RWPE1 (cell line): ENCODE data around the gene TM6SF1.
"Not testable (repeated sequence)": the region's sequence is repeated elsewhere in the genome, so short reads cannot be mapped to it uniquely, and the experiment has no call there.

Experiments used
- CTCF ChIA-PET: fragments of 350-600 bp; sonication (Branson Sonifier 250); formaldehyde crosslinking; extraction: SDS; loops from one replicate; lab custom pipeline; 2021; lab: Yijun Ruan, JAX
- POLR2A ChIA-PET: fragments of 400-600 bp; formaldehyde crosslinking; extraction: SDS; loops from one replicate; lab custom pipeline; 2020; ENCODE audit warnings: antibody characterized with exemption; ENCODE audit not compliant: low non-redundant PET; lab: Yijun Ruan, JAX
- DNase-seq: peaks from one replicate; pipeline ENCODE4 v3.0.0; 2012; ENCODE audit warnings: low spot score
- H3K27ac ChIP-seq: fragments of 450-650 bp; 2 replicates; pipeline ENCODE4 v1.5.1; 2017
- TF ChIP-seq, protein P1 (sequence below): fragments of 450-650 bp; conservative IDR thresholded peaks from 2 replicates; pipeline ENCODE4 v1.5.1; 2017; ENCODE audit warnings: low read depth, mild to moderate bottlenecking

The TM6SF1 gene

DNA sequence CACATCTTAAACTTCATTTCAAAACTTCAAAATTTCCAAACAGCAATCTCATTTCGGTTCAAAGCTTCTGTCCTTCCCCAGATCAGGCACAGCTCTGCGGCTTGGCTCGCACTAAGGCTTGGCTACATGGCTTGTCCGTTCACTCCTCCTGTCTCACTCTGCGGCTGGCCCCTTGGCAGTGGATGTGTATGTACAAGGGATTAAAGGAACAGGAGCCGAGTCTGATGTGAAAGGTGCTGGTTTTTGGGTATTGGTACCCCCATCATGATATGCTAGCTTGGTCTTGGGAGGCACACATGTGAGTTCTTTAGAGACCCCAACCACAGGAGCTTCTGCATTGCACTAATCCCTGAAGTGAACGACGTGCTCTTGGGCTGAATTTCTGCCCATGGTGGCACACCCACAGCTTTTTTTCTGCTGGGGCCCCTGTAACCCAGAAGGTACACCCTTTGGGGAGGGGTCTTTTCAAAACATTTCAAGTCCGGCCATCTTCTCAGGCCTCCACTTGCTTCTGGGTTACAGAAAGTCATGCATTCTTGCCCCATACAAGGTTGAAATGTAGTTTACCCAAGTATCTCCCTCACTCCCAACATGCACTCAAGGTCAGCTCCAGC lies 12.6 kb downstream of the TM6SF1 start:
- TF ChIP-seq, protein P1, sequence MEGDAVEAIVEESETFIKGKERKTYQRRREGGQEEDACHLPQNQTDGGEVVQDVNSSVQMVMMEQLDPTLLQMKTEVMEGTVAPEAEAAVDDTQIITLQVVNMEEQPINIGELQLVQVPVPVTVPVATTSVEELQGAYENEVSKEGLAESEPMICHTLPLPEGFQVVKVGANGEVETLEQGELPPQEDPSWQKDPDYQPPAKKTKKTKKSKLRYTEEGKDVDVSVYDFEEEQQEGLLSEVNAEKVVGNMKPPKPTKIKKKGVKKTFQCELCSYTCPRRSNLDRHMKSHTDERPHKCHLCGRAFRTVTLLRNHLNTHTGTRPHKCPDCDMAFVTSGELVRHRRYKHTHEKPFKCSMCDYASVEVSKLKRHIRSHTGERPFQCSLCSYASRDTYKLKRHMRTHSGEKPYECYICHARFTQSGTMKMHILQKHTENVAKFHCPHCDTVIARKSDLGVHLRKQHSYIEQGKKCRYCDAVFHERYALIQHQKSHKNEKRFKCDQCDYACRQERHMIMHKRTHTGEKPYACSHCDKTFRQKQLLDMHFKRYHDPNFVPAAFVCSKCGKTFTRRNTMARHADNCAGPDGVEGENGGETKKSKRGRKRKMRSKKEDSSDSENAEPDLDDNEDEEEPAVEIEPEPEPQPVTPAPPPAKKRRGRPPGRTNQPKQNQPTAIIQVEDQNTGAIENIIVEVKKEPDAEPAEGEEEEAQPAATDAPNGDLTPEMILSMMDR, result no peak
- CTCF ChIA-PET, result no interaction called here
- POLR2A ChIA-PET, result no interaction called here
- H3K27ac ChIP-seq, result no peak overlapping the region
- no peak for DNase-seq

DNA sequence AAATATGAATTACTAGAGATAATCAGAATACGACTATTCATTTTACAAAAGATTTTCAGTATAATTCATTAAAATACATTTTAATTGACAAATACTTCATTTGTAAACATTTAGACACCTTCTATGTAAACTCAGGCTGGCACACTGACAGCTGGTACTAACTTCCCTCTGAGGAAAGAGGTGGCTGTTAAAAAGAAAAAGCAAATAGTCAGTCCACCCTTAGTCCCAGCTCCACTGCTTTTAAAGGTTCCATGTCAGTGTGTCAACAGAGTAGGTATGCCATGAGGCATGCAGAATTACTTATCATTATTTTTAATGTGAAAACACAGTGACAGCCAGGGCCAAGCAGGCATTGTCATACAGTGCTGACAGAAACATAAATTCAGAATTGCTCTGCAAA lies 16.1 kb downstream of the TM6SF1 start:
- ChIA-PET POLR2A (no interaction called here), CTCF (interaction anchor here (0.6 to 0.7 kb wide), 2 partner anchors 10 to 421 kb away, joined by 3 to 4 read pairs; no protein-coding TSS in a partner anchor)
- TF ChIP-seq, protein P1, result no peak
- H3K27ac ChIP-seq, result no peak overlapping the region
- no peak for DNase-seq

DNA sequence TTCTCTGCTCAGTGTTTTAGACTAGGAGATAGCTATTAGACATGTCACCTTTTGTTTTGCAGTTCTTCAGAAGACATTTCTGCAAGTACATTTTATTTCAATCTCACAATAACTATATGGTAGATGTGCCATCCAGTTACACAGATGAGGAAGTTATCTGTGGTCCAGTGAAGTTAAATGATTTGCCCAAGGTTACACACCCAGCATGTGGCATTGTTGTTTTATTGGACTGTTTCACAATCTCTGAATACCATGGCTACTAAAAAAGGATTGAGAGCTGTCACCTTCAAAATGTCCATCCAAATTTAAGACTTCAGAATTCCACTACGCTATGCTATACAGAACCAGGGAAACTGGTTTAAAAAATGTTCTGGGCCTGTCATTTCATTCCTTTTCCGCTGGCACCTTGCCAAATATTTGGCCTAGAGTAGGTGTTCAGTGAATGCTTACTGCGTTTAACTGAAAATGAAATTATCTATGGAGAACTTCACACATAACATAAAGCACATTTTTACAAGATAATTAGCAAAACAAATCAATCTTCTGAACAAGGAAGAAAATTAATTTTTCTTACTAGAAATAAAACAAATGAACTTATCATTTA lies 20.2 kb downstream of the TM6SF1 start:
- DNase-seq, result no peak
- ChIA-PET POLR2A (no interaction called here), CTCF (no interaction called here)
- no peak overlapping the region for H3K27ac ChIP-seq
- TF ChIP-seq, protein P1, result no peak

DNA sequence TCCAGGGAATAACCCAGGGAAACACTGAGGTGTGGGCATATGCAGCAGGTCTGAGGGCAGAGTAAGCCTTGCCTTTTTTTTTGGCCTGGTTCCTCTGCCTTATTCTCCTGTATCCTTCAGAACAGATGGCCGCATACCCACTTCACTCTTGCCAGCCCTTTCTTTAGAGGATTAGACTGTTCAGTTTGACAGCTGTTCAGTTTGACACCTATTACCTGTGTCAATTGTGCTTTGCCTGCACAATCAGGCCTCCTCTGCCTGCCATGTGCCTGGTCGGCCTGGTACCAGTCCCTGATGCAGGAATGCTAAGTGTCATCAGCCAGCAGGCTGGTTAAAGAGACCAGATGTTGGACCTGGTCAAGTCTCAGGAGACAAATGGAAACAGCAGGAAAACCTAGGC lies 22.3 kb downstream of the TM6SF1 start:
- CTCF ChIA-PET, result interaction anchor here (0.6 kb wide), 1 partner anchor 11 kb away, joined by 3 read pairs; no protein-coding TSS in a partner anchor
- TF ChIP-seq, protein P1, result no peak
- POLR2A ChIA-PET, result no interaction called here
- H3K27ac ChIP-seq, result no peak overlapping the region
- DNase-seq, result no peak

DNA sequence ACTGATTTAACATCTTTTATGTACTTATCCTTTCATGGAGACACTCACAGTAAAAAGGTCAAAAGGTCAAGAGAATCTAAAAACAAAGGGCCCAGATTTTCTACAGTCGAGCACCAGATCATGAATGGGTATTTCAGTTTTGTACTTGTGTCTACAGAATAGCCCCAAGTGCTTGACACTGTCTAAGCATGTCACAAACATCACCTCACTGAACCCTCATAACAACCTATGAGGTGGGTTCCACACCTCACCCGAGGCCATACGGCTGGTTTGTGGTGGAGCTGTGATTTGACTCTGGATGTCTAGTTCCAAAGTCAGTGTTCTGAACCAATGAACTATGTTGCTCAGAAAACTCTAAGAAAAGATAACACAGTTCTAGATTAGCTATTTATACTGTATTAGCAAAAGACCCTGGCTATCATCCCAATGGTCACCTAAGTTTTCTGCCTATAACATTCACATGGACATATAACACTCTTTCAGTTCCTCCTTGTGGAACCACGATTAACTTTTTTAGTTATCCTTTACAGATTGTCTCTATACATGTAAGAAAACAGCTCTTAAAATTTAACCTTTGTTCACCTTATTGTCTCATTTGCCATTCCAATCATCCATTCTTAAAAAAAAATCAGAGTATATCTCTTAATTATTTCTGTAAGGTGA lies 25.5 kb downstream of the TM6SF1 start:
- ChIA-PET POLR2A (no interaction called here), CTCF (interaction anchor here (0.7 kb wide), 1 partner anchor 10 kb away, joined by 3 read pairs; no protein-coding TSS in a partner anchor)
- TF ChIP-seq, protein P1, result no peak
- no peak overlapping the region for H3K27ac ChIP-seq
- no peak for DNase-seq

DNA sequence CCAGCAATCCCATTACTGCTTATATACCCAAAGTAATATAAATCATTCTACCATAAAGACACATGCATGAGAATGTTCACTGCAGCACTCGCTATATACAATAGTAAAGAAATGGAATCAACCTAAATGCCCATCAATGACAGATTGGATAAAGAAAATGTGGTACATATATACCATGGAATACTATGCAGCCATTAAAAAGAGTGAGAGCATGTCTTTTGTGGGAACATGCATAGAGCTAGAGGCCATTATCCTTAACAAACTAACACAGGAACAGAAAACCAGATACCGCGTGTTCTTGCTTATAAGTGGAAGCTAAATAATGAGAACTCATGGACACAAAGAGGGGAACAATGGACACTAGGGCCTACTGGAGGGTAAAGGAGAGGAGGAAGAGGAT lies 34.7 kb downstream of the TM6SF1 start:
- POLR2A ChIA-PET, CTCF ChIA-PET, DNase-seq, H3K27ac ChIP-seq: not testable (repeated sequence)

DNA sequence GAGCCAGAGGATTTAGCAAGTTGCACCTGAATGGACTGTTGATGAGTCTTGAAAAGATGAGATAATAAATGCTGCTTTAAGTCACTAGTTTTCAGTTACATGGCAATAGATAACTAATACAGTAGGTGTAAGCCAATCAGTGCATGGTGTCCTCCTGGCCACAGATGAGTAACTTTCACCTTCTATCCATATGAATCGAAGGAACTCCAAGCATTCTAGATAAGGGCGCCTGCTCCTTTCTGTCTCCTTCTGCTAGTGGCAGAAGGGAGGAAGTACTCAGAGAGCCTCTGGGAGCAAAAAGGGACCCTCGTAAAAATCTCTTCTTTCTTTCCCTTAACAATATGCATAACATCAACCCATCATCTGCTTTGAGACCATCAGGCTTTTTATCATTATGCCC lies 37.3 kb downstream of the TM6SF1 start:
- no peak for DNase-seq
- ChIA-PET CTCF (no interaction called here), POLR2A (no interaction called here)
- H3K27ac ChIP-seq, result no peak overlapping the region
- TF ChIP-seq, protein P1, result no peak
